Tongue (tissue), 2 donors: Measurements from ENCODE around the gene ALKBH7. TPM values are rescaled to one million over a fixed set of nuclear protein-coding genes. Genes with fewer than 3 reads are reported as not detected.
"Not testable (repeated sequence)": the region's sequence is repeated elsewhere in the genome, so short reads cannot be mapped to it uniquely, and the experiment has no call there.

Source experiments
- DNase-seq: peaks from one replicate; pipeline ENCODE4 v3.0.0-alpha.2; 2015
- total RNA-seq: library from RNA; depleted of rRNA; stranded (reverse); fragments of >200 nt; gene quantifications from one replicate; pipeline ENCODE4 v1.2.3, GENCODE V29; 2014

ALKBH7 gene, protein sequence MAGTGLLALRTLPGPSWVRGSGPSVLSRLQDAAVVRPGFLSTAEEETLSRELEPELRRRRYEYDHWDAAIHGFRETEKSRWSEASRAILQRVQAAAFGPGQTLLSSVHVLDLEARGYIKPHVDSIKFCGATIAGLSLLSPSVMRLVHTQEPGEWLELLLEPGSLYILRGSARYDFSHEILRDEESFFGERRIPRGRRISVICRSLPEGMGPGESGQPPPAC
- total RNA-seq: 92.1 TPM

DNA sequence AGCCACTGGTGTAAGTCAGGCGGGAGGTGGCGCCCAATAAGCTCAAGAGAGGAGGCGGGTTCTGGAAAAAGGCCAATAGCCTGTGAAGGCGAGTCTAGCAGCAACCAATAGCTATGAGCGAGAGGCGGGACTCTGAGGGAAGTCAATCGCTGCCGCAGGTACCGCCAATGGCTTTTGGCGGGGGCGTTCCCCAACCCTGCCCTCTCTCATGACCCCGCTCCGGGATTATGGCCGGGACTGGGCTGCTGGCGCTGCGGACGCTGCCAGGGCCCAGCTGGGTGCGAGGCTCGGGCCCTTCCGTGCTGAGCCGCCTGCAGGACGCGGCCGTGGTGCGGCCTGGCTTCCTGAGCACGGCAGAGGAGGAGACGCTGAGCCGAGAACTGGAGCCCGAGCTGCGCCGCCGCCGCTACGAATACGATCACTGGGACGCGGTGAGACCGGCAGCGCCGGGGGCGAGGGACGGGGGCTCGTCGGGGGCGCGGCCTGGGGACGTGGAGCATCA is at the start of gene ALKBH7:
TSS of gene ALKBH7 (plus strand) at position 201 of the 502 bp plus-strand sequence. CDS start at position 228, 27 bp downstream.
- DNase-seq: peak; percentile 100

DNA sequence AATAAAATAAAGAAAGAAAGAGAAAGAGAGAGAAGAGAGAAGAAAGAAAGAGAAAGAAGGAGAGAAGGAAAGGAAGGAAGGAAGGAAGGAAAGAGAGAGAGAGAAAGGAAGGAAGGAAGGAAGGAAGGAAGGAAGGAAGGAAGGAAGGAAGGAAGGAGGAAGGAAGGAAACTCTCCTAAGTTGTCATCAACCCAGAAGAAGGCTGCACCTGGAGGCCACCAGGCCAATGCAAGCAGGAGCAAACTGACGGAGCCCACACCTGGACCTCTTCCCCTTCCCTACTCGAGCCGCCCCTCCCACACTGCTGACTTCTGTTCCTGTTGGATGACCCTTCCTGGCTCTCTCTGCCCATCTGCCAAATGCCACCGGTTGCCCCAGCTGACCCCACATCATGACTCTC is 47.8 kb upstream of the ALKBH7 start:
- DNase-seq: no peak

DNA sequence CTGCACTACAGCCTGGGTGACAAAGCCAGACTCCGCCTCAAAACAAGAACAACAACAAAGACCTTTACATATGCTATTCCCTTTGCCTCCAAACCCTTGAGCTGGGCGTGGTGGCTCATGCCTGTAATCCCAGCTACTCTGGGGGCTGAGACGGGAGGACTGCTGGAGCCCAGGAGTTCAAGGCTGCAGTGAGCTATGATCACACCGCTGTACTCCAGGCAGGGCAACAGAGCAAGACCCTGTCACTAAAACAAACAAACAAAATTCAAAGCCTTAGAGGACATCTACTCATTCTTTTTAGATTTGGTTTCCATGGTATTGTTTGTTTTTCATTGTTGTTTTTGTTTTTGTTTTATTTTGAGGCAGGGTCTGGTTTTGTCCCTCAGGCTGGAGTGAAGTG is 47.0 kb upstream of the ALKBH7 start:
- no peak for DNase-seq

DNA sequence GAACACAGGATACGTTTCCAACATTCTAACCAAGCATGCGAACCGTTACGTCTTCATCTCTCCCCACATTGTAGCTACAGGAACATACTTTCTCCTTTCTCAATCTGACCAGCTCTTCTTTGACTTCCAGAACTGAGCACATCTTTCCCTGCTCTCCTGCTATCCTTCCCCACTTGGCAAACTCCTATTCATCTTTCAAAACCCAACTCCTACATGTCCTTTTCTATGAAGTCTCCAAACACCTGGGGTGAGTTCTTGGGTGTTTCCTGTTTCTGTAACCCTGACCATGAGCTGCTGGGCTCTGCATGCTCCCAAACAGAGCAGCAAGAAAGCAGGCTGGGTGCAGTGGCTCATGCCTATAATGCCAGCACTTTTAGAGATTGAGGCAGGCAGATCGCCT is 45.8 kb upstream of the ALKBH7 start:
- no peak for DNase-seq

DNA sequence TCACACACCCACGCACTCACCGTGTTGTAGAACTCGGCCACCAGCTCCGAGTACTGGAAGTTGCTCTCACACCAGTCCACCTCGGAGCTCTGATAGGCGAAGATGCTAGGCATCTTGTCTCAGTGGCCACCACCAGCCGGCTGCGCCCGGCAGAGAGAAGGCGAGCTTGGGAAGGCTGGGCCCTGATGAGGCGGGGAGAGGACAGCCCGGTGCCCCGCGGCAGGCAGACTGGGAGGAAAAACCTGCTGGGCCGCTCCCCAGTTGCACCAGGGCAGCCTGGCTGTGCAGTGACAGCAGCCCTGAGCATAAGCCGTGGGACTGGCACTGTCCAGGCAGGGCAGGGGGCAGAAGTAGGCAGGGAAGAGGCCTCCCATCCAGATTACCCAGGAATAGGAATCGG is 39.2 kb upstream of the ALKBH7 start, which contains the start of gene ACER1:
TSS of gene ACER1 (minus strand) at position 174 of the 400 bp plus-strand sequence. CDS start at position 113, 61 bp downstream.
- no peak for DNase-seq

DNA sequence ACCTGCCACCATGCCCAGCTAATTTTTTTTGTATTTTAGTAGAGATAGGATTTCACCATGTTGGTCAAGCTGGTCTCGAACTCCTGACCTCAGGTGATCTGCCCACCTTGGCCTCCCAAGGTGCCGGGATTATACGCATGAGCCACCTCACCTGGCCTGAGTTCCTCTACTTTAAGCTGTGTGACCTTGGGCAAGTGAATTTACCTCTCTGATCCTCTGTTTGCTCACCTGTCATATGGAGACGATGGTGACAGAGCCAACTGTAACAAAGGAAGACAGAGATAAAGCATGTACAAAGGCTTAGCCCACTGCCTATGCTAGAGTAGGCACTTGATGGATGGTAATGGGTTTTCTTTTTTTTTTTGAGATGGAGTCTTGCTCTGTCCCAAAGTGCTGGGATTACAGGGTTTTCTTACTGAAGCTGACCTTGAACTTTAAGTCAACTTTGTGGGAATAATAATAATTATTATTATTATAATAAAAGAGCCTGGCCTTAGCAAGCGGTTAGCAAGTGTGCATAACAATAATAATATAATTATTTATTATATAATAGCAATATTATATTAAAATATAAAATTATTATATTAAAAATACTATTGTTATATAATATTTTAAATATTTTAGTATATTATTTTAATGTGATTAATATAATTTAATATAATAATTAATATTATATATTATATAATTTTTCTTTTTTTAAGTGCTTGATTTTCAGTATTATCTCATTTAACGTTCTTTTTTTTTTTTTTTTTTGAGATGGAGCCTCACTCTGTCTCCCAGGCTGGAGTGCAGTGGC is 37.9 kb upstream of the ALKBH7 start:
- no peak for DNase-seq

DNA sequence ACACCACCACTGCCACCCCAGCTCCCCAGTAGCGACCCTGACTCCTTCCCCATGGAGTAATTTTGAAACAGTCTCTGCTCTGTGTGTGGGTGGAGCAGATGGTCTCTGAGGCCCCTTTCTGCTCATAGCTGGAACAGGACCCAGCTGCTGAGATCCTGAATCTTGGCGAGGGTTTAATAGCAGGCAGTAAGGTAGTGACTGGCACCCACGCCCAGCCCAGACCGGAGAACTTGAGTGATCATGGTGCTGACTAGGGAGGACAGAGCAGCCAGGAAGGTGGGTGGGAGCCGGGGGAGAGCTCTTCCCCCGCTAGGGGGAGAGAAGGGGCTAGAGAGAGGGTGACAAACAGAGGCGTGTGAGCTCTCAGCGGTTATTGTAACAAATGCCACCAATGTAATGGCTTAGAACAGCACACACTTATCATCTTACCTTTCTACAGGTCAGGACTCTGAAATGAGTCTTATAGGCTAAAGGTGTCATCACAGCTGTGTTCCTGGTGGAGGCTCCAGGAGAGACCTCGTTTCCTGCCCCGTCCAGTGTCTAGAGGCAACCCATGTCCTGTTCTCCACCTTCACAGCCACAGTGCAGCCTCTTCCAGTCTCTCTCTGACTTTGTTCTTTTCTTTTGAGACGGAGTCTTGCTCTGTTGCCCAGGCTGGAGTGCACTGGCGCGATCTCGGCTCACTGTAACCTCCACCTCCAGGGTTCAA is 31.9 kb upstream of the ALKBH7 start:
- peak; percentile 18 for DNase-seq

DNA sequence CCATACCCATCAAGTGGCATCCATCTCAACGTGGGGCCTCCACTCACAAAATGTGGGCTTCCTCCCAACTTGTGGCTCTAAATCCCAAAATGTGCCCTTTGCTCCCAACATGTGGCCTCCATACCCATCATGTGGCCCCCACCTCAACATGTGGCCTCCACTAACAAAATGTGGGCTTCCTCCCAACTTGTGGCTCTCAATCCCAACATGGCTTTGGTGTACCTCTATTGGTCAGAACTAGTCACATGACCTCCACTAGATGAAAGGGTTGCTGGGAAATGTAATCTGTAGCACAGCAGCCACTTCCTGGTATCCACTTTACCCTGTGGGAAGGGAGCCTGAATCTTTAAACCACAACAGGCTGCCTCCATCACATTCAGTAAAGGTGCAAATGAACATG is 29.1 kb upstream of the ALKBH7 start:
- DNase-seq: no peak

DNA sequence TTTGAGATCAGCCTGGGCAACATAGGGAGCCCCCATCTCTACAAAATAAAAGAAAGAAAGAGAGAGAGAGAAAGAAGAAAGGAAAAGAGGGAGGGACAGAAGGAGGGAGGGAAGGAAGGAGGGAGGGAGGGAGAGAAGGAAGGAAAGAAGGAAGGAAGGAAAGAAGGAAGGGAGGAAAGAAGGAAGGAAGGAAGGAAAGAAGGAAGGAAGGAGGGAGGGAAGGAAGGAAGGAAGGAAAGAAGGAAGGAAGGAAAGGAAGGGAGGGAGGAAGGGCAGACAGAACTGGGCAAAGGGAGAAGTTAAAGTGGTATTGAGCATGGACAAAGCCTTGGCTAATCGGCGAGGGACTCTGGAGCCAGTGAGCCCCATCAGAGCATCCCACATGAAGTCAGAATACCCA is 23.3 kb upstream of the ALKBH7 start:
- DNase-seq: not testable (repeated sequence)

DNA sequence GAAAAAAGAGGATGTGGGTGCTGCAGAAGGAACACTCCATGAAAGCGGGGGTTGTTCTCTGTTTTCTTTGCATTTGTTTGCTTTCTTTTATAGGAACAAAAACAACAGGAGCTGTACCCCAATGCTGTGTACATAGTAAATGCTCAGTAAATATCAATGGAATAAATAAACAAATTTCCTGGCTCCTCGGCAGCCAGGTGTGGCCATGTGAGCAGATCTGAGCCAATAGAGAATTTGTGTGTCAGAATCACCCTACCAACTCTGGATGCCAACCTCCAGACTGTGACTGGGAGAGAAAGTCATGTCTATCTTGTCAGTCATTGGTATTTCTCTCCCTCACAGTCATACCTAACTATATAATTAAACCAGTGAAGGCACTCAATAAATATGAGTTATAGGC is 21.9 kb upstream of the ALKBH7 start:
- no peak for DNase-seq

DNA sequence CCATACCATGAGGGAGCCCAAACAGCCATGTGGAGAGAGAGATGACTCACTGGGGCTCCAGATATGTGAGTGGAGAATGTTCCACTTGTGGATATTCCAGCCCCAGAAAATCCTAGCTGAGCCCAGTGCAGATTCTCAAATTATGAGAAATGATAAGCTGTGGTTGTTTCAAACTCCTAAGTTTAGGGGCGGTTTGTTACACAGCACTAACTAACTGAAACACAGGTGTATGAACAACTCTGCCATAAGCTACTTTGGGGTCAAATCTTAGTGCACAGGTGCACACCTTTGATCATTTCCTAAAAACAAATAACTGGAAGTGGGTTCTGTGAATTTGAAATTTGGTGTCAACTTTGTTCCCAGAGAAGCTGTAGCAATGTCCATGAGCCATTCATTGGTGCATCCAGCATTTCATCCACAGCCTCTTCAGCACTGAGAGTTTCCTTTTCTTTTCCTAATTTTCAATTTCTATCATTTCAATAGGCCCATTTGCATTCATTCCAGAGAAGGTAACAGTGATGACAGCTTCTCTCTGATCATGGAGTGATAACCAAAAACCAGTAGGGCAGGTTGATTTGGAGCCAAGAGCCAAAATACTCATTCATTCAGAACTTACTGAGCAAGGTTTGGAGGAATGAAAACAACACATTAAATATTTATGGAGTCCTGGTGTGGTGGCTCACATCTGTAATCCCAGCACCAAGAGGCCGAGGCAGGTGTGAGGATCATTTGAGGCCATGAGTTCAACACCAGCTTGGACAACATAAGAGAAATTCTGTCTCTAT is 20.0 kb upstream of the ALKBH7 start:
- DNase-seq: no peak

DNA sequence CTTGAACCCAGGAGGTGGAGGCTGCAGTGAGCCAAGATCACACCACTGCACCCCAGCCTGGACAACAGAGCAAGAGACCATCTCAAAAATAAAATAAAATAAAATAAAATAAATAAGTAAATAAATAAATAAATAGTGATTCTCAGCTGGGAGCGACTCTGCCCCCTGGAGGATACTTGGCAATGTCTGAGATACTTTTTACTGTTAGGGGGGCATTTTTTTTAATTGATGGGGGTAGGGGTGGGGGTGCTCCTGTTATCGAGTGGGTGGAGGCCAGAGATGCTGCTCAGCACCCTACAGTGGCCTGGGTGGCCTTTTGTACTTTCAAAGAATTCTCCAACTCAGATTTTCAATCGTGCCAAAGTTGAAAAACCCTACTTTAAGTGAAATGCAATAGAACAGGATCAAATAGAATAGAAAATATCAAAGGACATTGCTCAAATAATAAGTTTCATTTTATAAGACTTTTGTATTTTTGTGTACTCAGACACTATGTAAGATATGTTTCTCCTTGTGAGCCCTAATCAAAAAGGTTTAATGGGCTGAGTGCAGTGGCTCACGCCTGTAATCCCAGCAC is 18.4 kb upstream of the ALKBH7 start:
- DNase-seq: no peak

DNA sequence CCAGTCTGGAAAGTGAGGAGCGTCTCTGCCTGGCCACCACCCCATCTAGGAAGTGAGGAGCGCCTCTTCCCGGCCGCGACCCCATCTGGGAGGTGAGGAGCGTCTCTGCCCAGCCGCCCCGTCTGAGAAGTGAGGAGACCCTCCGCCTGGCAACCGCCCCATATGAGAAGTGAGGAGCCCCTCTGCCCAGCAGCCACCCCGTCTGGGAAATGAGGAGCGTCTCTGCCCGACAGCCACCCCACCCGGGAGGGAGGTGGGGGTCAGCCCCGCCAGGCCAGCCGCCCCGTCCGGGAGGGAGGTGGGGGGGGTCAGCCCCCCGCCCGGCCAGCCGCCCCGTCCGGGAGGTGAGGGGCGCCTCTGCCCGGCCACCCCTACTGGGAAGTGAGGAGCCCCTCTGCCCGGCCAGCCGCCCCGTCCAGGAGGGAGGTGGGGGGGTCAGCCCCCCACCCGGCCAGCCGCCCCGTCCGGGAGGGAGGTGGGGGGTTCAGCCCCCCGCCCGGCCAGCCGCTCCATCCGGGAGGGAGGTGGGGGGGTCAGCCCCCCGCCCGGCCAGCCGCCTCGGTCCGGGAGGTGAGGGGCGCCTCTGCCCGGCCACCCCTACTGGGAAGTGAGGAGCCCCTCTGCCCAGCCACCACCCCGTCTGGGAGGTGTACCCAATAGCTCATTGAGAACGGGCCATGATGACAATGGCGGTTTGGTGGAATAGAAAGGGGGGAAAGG is 17.1 kb upstream of the ALKBH7 start:
- not testable (repeated sequence) for DNase-seq

DNA sequence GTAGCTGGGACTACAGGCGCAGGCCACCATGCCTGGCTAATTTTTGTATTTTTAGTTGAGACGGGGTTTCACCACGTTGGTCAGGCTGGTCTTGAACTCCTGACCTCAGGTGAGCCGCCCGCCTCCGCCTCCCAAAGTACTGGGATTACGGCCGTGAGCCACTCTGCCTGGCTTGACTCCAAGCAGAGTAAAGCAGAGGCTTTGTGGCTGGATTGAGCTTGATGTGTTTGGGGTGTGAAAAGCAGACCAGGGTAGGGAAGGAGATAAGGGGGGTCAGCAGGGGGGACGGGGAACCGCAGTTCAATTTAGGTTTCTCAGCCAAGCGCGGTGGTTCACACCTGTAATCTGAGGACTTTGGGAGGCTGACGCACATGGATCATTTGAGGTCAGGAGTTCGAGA is 15.4 kb upstream of the ALKBH7 start:
- no peak for DNase-seq

DNA sequence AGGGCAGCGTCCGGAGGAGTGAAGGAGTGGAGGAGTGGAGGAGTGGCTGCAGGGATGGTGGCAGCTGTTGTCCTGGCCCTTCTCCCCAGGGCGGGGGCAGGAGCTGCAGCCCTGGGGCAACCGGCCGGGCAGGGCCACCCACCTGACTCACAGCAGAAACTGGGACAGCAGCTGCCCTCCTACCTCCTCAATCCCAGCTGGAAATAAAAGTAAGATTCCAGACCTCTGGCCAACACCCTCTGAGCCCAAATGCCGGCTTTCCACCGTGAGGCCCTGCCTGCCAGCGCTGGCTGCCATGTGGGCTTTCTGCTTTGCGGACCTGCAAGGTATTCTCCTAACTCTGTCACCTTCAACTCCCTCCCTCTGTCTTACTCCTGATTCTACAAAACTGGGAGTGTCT is 14.6 kb upstream of the ALKBH7 start:
- peak; percentile 57 for DNase-seq

DNA sequence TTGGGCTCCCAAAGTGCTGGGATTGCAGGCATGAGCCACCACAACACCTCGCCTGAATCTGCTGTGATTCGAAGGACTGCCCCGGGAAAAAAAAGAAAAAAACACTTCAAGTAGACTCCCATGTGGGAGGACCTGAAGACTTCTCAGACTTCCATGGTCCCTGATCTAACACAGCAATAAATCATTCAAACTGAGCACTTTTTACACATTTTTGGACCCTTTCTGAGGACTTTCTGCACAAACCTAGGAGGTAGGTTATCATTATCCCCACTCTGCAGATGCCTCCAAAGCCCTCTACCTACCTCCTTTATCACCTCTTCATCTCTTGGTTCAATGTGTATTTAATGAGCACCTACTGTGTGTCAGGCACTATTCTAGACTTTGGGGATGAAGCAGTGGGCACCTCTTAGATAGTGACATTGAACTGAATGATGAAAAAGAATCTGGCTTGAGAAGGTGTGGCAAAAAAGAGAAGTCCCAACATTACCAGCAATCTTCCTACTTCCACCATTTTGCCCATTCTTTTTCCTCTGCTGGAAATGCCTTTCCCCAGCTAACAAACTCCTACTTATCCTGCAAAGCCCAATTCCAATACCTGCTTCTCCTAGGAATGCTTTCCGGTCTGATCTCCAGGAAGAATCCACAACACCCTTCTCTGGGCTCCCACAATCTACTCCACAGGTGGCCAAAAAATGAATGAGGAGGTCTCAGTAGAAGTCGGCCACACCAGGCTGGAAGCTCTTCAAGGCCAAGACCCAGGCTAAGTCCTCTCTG is 12.8 kb upstream of the ALKBH7 start:
- no peak for DNase-seq

DNA sequence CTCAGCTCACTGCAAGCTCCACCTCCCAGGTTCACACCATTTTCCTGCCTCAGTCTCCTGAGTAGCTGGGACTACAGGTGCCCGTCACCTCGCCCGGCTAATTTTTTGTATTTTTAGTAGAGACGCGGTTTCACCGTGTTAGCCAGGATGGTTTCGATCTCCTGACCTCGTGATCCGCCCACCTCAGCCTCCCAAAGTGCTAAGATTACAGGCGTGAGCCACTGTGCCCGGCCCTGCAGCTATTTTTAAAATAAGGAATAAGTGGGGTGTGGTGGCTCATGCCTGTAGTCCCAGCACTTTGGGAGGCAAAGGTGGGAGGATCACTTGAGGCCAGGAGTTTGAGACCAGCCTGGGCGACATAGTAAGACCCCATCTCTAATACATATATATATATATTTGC is 12.1 kb upstream of the ALKBH7 start:
- DNase-seq: not testable (repeated sequence)

DNA sequence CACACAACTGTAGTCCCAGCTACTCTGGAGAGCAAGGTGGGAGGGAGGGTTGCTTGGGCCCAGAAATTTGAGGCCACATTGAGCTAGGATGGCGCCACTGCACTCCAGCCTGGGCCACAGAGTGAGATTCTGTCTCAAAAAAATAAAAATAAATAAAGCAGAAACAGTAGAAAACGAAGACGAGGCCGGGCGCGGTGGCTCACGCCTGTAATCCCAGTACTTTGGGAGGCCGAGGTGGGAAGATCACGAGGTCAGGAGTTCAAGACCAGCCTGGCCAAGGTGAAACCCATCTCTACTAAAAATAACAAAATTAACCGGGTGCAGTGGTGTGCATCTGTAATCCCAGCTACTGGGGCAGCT is 11.8 kb upstream of the ALKBH7 start:
- not testable (repeated sequence) for DNase-seq

DNA sequence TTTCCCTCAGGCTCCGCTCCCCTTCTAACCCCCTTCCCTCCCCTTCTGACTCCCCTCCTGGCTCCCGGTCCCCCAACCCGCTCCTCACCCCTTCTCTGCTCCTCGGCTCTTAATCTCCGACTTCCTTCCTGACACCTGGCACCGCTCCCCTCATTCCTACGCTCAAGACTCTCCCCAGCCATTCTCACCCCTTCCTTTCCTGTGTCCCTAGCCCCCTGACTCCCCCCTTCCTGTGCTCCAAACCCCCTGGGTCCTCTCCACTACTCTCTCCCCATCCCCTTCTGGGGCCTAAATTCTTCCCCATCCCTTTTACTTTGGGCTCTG is 10.6 kb upstream of the ALKBH7 start:
- no peak for DNase-seq

DNA sequence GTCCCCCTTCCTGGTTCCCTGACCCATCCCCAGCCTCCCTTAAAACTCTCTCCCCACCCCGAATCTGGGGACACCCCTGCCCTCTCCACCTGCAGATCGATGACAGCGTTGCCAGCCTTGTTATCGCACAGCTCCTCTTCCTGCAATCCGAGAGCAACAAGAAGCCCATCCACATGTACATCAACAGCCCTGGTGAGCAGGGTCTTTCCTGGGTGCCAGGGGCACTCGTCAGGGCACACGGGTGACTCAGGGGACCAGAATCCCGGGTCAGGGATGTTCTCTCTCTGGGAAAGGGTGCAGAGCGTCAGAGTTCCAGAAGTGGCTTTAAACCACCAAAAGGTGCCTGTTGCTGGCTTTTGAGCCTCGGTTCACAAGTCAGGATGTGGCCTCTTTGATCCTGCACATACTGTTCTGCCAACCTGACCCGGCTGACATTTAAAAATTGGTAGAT is 10.2 kb upstream of the ALKBH7 start:
- DNase-seq: no peak
